ENCODE data around the gene MVK.

MVK gene

DNA sequence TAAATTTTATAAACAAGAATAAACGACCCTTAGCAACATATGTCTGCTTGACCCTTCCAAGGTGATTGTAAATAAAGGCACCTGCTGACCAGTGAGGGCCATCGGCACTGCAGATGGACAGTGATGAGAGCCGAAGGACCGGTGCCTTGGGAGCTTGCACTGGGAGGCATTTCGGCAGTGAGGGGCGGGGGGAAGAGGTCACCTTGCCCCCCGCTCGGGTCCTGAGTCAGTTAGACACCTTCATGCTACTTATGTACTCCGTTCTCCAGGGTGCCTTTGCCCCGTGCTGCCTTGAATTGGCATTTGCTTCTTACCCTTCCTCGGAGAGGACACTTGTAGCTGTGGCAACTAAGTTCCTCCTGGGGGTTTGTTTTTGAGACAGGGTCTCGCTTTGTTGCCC, 23.3 kb upstream of the MVK start:
- DNase-seq (ENCODE audit: low read depth) = no peak
- TF ChIP-seq CTCF (IDR thresholded peaks at IDR 0.05; ENCODE audit: control insufficient read depth, insufficient read depth, low read depth, low read length, missing control alignments) = no peak
- H3K4me3 ChIP-seq (ENCODE audit: control insufficient read depth, low read depth, low read length) = no peak overlapping the region

DNA sequence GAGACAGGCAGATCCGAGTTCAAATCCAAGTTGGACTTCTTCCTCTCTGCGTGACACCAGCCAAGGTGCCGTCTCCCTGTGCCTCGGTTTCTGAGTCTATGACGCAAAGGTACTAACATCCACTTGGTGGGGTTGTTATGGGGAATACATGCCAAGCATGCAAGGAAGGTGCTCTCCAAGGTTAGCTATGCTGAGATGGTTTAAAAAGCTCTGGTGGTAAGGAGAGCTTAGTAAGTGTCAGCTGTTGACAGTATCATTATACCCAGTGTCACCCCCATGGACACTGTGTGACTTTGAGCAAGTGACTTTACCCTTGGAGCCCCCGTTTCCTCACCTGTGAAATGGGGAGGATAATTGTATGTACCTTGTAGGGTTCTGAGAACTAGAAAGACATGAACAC, 22.5 kb upstream of the MVK start:
- DNase-seq (ENCODE audit: low read depth) = no peak
- no peak for TF ChIP-seq CTCF (IDR thresholded peaks at IDR 0.05; ENCODE audit: control insufficient read depth, insufficient read depth, low read depth, low read length, missing control alignments)
- H3K4me3 ChIP-seq (ENCODE audit: control insufficient read depth, low read depth, low read length) = no peak overlapping the region

GRCh38 chr12:109552971-109553370, 20.6 kb upstream of the MVK start:
- no peak for DNase-seq (ENCODE audit: low read depth)
- no peak for TF ChIP-seq CTCF (IDR thresholded peaks at IDR 0.05; ENCODE audit: control insufficient read depth, insufficient read depth, low read depth, low read length, missing control alignments)
- H3K4me3 ChIP-seq (ENCODE audit: control insufficient read depth, low read depth, low read length) = no peak overlapping the region

GRCh38 chr12:109553483-109553882, 20.1 kb upstream of the MVK start:
- no peak for DNase-seq (ENCODE audit: low read depth)
- no peak for TF ChIP-seq CTCF (IDR thresholded peaks at IDR 0.05; ENCODE audit: control insufficient read depth, insufficient read depth, low read depth, low read length, missing control alignments)
- H3K4me3 ChIP-seq (ENCODE audit: control insufficient read depth, low read depth, low read length) = no peak overlapping the region

- no peak for TF ChIP-seq CTCF (IDR thresholded peaks at IDR 0.05; ENCODE audit: control insufficient read depth, insufficient read depth, low read depth, low read length, missing control alignments)
- H3K4me3 ChIP-seq (ENCODE audit: control insufficient read depth, low read depth, low read length) = no peak overlapping the region
- no peak for DNase-seq (ENCODE audit: low read depth)
These were observed 19.6 kb upstream of the MVK start for GRCh38 chr12:109553906-109554500.

DNA sequence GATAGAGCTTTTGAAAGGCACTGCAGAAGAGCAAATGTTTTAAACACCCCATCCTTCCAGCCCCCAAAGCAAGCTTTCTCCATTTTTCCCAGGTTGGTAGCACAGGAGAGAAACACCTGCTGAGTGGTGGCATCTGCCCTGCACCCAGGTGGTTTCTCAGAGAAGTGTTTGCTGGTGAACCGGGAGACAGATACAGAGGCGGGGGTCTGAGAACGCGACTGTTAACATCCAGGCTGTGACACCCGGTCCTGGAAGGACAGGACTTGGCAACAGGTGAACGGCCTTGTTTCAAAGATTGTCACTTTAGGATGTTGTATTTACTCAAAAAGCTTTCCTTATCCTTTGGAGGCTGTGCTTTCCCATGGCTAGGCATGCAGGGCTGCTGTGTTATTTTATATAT, 18.8 kb upstream of the MVK start:
- DNase-seq (ENCODE audit: low read depth) = no peak
- H3K4me3 ChIP-seq (ENCODE audit: control insufficient read depth, low read depth, low read length) = no peak overlapping the region
- no peak for TF ChIP-seq CTCF (IDR thresholded peaks at IDR 0.05; ENCODE audit: control insufficient read depth, insufficient read depth, low read depth, low read length, missing control alignments)

Measured in AG09309 (cell line).